ENCODE results near the gene MAN1A1.

The MAN1A1 gene

DNA sequence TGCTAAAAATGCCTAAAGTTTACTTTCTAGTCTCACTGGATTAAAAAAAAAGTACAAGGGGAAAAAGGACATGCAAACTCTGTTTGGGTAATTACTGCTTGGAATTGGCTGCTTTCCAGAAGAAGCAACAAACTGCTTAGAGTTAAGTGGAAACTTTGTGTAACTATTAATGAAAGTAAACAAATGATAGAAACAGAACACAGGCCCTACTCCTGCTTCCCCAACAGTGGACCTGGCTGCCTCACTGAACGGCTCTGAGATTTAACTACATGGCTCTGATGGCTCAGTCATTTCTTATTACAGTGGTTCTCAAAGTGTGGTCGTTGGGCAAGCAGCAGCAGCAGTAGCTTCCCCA is 108.5 kb downstream of the MAN1A1 start:
- H3K4me2 ChIP-seq (ENCODE audit: low read depth, low read length, poor library complexity, severe bottlenecking), result no peak overlapping the region
- no peaks in the 10 kb centered on the region for H4K20me1 ChIP-seq (ENCODE audit: low read depth, low read length)
- no peak overlapping the region for H3K4me3 ChIP-seq (ENCODE audit: insufficient read depth, low read length, poor library complexity, severe bottlenecking)
- no peaks in the 10 kb centered on the region for H3K27me3 ChIP-seq (ENCODE audit: low read length)
- no peak overlapping the region for H2AFZ ChIP-seq (ENCODE audit: low read depth, low read length, severe bottlenecking)
- H3K9ac ChIP-seq (ENCODE audit: low read length), result no peak overlapping the region
- H3F3A ChIP-seq (ENCODE audit: insufficient read depth), result no peaks in the 10 kb centered on the region
- no peak for TF ChIP-seq EZH2phosphoT487 (conservative IDR thresholded peaks at IDR 0.05; ENCODE audit: low read length)
- TF ChIP-seq, protein P1, sequence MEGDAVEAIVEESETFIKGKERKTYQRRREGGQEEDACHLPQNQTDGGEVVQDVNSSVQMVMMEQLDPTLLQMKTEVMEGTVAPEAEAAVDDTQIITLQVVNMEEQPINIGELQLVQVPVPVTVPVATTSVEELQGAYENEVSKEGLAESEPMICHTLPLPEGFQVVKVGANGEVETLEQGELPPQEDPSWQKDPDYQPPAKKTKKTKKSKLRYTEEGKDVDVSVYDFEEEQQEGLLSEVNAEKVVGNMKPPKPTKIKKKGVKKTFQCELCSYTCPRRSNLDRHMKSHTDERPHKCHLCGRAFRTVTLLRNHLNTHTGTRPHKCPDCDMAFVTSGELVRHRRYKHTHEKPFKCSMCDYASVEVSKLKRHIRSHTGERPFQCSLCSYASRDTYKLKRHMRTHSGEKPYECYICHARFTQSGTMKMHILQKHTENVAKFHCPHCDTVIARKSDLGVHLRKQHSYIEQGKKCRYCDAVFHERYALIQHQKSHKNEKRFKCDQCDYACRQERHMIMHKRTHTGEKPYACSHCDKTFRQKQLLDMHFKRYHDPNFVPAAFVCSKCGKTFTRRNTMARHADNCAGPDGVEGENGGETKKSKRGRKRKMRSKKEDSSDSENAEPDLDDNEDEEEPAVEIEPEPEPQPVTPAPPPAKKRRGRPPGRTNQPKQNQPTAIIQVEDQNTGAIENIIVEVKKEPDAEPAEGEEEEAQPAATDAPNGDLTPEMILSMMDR (IDR thresholded peaks at IDR 0.05; ENCODE audit: insufficient read depth, low read length, poor library complexity, severe bottlenecking), result no peak
- H3K36me3 ChIP-seq (ENCODE audit: low read length), result no peaks in the 10 kb centered on the region
- H3K9me3 ChIP-seq (ENCODE audit: insufficient read depth, low read length), result no peaks in the 10 kb centered on the region
- H3K9me2 ChIP-seq (replicated peaks; ENCODE audit: insufficient read depth, low read length), result no peaks in the 10 kb centered on the region
- no peak overlapping the region for H3K27ac ChIP-seq (ENCODE audit: low read depth, low read length)
- H3K79me2 ChIP-seq (ENCODE audit: insufficient read depth, low read length), result no peaks in the 10 kb centered on the region

DNA sequence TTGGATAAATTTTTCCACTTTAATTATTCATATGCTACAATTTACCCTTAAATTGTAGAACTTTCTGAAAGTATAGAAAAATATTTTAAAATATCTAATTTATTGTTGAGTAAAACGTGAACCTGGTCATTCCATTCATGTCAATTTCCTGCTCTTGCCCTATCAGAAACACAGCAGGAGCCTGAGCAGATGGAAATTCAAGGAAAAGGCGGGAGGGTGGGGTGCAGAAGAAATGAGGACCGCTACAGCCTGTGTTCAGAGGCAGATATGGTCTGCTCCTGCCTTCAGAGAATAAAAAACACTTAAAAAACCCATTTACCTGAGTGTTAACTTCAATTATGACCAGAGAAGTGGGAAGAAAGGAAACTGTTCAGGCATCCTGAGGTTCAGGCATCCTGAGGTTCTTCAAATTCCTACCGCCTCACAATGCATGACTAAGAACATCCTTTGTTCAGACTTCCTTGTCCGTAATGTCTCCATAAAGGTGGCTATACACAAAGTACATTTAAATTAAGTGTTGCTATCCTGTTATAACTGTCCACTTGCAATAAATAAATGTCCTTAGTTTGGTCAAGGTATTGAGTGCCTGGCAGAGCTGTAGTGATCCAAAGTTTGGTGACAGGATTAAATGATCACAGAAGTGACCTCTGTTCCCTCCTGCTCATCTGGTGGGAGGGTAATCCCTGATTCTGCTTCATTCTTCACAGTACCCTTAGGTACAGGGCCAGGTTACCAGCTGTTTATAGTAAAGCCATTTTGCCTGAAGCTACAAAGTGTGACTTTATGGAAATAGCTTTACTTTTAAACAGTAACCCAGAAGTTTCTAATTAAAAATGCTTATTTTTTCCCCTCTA is 109.1 kb downstream of the MAN1A1 start:
- TF ChIP-seq, protein P1 (IDR thresholded peaks at IDR 0.05; ENCODE audit: insufficient read depth, low read length, poor library complexity, severe bottlenecking), result no peak
- no peak for TF ChIP-seq EZH2phosphoT487 (conservative IDR thresholded peaks at IDR 0.05; ENCODE audit: low read length)
- Histone ChIP-seq H4K20me1 (ENCODE audit: low read depth, low read length) (no peaks in the 10 kb centered on the region), H3K4me2 (ENCODE audit: low read depth, low read length, poor library complexity, severe bottlenecking) (no peak overlapping the region), H3F3A (ENCODE audit: insufficient read depth) (no peaks in the 10 kb centered on the region), H3K79me2 (ENCODE audit: insufficient read depth, low read length) (no peaks in the 10 kb centered on the region), H3K27ac (ENCODE audit: low read depth, low read length) (no peak overlapping the region), H3K4me3 (ENCODE audit: insufficient read depth, low read length, poor library complexity, severe bottlenecking) (no peak overlapping the region), H3K36me3 (ENCODE audit: low read length) (no peaks in the 10 kb centered on the region), H2AFZ (ENCODE audit: low read depth, low read length, severe bottlenecking) (no peak overlapping the region), H3K27me3 (ENCODE audit: low read length) (no peaks in the 10 kb centered on the region), H3K9ac (ENCODE audit: low read length) (no peak overlapping the region), H3K9me2 (replicated peaks; ENCODE audit: insufficient read depth, low read length) (no peaks in the 10 kb centered on the region), H3K9me3 (ENCODE audit: insufficient read depth, low read length) (no peaks in the 10 kb centered on the region)

- H3K79me2 ChIP-seq (ENCODE audit: insufficient read depth, low read length), result no peaks in the 10 kb centered on the region
- no peaks in the 10 kb centered on the region for H3K9me3 ChIP-seq (ENCODE audit: insufficient read depth, low read length)
- H2AFZ ChIP-seq (ENCODE audit: low read depth, low read length, severe bottlenecking), result no peak overlapping the region
- no peak overlapping the region for H3K4me3 ChIP-seq (ENCODE audit: insufficient read depth, low read length, poor library complexity, severe bottlenecking)
- H3K4me2 ChIP-seq (ENCODE audit: low read depth, low read length, poor library complexity, severe bottlenecking), result no peak overlapping the region
- H3F3A ChIP-seq (ENCODE audit: insufficient read depth), result no peaks in the 10 kb centered on the region
- no peak overlapping the region for H3K27ac ChIP-seq (ENCODE audit: low read depth, low read length)
- H3K9ac ChIP-seq (ENCODE audit: low read length), result no peak overlapping the region
- no peaks in the 10 kb centered on the region for H3K36me3 ChIP-seq (ENCODE audit: low read length)
- no peaks in the 10 kb centered on the region for H4K20me1 ChIP-seq (ENCODE audit: low read depth, low read length)
- no peaks in the 10 kb centered on the region for H3K27me3 ChIP-seq (ENCODE audit: low read length)
- TF ChIP-seq, protein P1 (IDR thresholded peaks at IDR 0.05; ENCODE audit: insufficient read depth, low read length, poor library complexity, severe bottlenecking), result no peak
- no peak for TF ChIP-seq EZH2phosphoT487 (conservative IDR thresholded peaks at IDR 0.05; ENCODE audit: low read length)
- no peaks in the 10 kb centered on the region for H3K9me2 ChIP-seq (replicated peaks; ENCODE audit: insufficient read depth, low read length)
Measured at GRCh38 chr6:119237177-119237715, 112.3 kb downstream of the MAN1A1 start.

Data from SU-DHL-6 (cell line).